Uterus (tissue), 4 donors: ENCODE results near the gene YBEY. TPM values are rescaled to one million over a fixed set of nuclear protein-coding genes. Genes with fewer than 3 reads are reported as not detected.

Experiments used
- DNase-seq, 2 donors: peaks; one replicate each; pipeline ENCODE4 v3.0.0-alpha.2; 2019 to 2020
- H3K27ac ChIP-seq, 2 donors: fragments of 200-600 bp; sonication (generic); 1 replicate in 1 of 2; 2 replicates in 1 of 2; pipeline ENCODE4 v1.5.1; 2016 to 2018
- H3K27me3 ChIP-seq, 2 donors: fragments of 200-600 bp; sonication (generic); one replicate each; pipeline ENCODE4 v1.5.1; 2018 to 2019; ENCODE audit warnings: control low read depth in 1 of 2
- H3K36me3 ChIP-seq, 2 donors: fragments of 200-600 bp; sonication (generic); one replicate each; pipeline ENCODE4 v1.5.1; 2019; ENCODE audit warnings: control low read depth in 1 of 2
- H3K4me1 ChIP-seq, 2 donors: fragments of 200-600 bp; sonication (generic); one replicate each; pipeline ENCODE4 v1.5.1; 2018 to 2019; ENCODE audit warnings: control low read depth in 1 of 2
- H3K4me3 ChIP-seq, 2 donors: fragments of 200-600 bp; sonication (generic); 1 replicate in 1 of 2; 2 replicates in 1 of 2; pipeline ENCODE4 v1.5.1; 2018 to 2019; ENCODE audit warnings: mild to moderate bottlenecking in 1 of 2
- H3K9me3 ChIP-seq, 2 donors: fragments of 200-600 bp; sonication (generic); one replicate each; pipeline ENCODE4 v1.5.1; 2019; ENCODE audit warnings: control low read depth in 1 of 2
- POLR2A ChIP-seq, 2 donors: fragments of 450-650 bp; IDR thresholded peaks; one replicate each; pipeline ENCODE4 v1.6.1; 2016; ENCODE audit warnings: antibody characterized with exemption in 2 of 2, mild to moderate bottlenecking in 1 of 2, moderate library complexity in 1 of 2
- intact Hi-C: fragments of 100-400 bp; cut with DNase I; formaldehyde crosslinking; loops from one replicate; pipeline ENCODE4 v1.15.1; 2023; ENCODE audit warnings: low total_unique reads
- total RNA-seq, 4 donors: library from RNA; depleted of rRNA in 3 of 4; stranded (reverse); fragments of >200 nt in 3 of 4; gene quantifications; one replicate each; pipeline versions ENCODE4 v1.1.0 to v1.2.4, GENCODE V29; 2014 to 2023
- TF ChIP-seq, protein P1 (sequence below), 4 experiments: fragments of 200-600 bp in 2 of 4; fragments of 450-650 bp in 2 of 4; sonication (generic) in 2 of 4; IDR thresholded peaks; one replicate each; pipeline ENCODE4 v1.5.1; 2016 to 2019; ENCODE audit warnings: antibody characterized with exemption in 4 of 4, mild to moderate bottlenecking in 2 of 4, moderate library complexity in 1 of 4
- donor health status: DM: yes; HTN: yes; CAD: no.

The YBEY gene
- total RNA-seq, 4 donors from 2014 or later = 2.9 to 78.6 (median 13.0) TPM

DNA sequence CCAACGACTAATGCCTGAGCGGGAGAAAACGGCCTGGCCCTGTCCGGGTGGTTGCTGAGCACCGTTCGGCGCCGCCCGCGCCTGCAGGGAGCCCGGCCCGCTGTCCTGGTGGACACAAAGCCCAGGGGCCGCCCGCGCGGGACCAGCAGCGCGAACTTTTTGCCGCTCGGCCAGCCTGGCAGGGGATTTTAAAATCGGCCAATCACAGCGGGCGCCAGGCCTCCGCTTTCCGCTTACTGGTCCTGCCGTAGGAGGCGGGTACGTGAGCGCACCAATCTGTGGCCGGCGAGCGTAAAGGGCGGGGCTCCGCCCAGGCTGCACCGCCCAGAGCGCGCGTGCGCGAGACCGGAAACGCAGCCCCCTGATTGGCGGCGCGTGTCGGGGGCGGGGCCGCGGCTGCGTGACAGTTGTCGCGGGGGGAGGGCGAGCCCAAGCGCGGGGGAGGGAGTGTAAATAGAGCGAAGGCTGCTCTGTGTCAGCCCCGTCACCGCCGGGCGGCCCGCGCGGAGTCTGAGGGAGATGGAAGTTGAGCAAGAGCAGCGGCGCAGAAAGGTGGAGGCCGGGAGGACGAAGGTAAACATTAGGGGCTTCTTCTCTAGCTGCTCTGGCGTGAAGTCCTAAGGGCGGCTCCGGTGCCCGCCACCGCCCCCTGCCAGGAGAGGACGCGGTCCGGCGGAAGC lies 37.7 kb downstream of the YBEY start, which contains the start of the genes C21orf58 and PCNT:
Gene C21orf58, minus strand, starts transcription at position 161 of the 680 bp plus-strand sequence. CDS start 1,132 bp downstream, outside the sequence.
Gene PCNT, plus strand, starts transcription at position 447 of the 680 bp plus-strand sequence. Its CDS starts 73 bp downstream, at position 520.
- no peaks in the 10 kb centered on the region for H3K9me3 ChIP-seq
- TF ChIP-seq, protein P1, sequence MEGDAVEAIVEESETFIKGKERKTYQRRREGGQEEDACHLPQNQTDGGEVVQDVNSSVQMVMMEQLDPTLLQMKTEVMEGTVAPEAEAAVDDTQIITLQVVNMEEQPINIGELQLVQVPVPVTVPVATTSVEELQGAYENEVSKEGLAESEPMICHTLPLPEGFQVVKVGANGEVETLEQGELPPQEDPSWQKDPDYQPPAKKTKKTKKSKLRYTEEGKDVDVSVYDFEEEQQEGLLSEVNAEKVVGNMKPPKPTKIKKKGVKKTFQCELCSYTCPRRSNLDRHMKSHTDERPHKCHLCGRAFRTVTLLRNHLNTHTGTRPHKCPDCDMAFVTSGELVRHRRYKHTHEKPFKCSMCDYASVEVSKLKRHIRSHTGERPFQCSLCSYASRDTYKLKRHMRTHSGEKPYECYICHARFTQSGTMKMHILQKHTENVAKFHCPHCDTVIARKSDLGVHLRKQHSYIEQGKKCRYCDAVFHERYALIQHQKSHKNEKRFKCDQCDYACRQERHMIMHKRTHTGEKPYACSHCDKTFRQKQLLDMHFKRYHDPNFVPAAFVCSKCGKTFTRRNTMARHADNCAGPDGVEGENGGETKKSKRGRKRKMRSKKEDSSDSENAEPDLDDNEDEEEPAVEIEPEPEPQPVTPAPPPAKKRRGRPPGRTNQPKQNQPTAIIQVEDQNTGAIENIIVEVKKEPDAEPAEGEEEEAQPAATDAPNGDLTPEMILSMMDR (IDR thresholded peaks at IDR 0.05) = no peak
- no peak for TF ChIP-seq POLR2A (IDR thresholded peaks at IDR 0.05)
- H3K36me3 ChIP-seq = no peaks in the 10 kb centered on the region
- H3K27me3 ChIP-seq = no peaks in the 10 kb centered on the region
- peak within 1 kb of the TSS; percentile 97 to 99 for H3K27ac ChIP-seq
- intact Hi-C loops = no loop called here
- peak; percentile 96 to 98 for DNase-seq
- H3K4me3 ChIP-seq = peak within 1 kb of the TSS; percentile 84 to 97
- peaks cover 0 to 9% of the 10 kb centered on the region in 2 donors for H3K4me1 ChIP-seq

DNA sequence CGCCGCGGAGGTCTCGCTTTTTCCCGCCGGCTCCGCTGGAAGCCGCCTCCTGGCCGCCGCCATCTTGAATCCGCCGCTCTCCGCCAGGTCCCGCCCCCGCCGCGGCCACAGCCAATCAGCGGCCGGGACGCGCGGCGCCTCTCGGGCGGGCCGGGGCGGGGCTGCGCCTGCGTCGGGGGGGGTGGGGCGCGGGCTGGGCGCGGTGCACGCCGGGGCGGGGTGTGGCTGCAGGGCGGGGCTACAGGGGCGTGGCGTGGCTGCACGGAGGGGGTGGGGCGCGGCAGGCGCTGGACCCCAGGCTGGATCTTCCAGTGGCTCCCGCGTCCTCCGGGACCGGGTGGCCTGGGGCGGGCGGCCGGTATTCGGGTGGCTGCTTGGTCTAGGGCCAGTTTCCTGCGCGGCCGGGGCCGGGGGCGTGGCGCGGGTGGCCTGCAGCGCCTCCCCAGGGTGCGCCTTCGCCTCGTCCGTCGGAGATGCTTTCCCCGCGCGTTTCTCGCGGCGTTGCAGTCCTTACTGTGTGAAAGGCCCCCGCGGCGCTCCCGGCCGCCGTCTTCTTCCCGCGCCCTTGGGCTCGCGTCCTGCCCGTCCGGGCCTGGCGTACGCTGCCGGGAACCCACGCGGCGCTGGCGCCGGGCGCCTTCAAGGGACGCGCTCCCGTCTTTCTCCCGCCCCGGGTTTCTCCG lies 38.4 kb downstream of the YBEY start:
- intact Hi-C loops = no loop called here
- Histone ChIP-seq H3K27ac (peak overlapping the region; percentile 97 to 99), H3K9me3 (no peaks in the 10 kb centered on the region), H3K27me3 (no peaks in the 10 kb centered on the region), H3K36me3 (no peaks in the 10 kb centered on the region), H3K4me3 (peak overlapping the region; percentile 84 to 97), H3K4me1 (peaks cover 0 to 9% of the 10 kb centered on the region in 2 donors)
- DNase-seq = peak; percentile 83 to 84
- TF ChIP-seq, protein P1 (IDR thresholded peaks at IDR 0.05) = peak in 3 of 4 experiments; percentile 27 to 40 (median 27)
- peak in 1 of 2 donors; percentile 63 for TF ChIP-seq POLR2A (IDR thresholded peaks at IDR 0.05)

DNA sequence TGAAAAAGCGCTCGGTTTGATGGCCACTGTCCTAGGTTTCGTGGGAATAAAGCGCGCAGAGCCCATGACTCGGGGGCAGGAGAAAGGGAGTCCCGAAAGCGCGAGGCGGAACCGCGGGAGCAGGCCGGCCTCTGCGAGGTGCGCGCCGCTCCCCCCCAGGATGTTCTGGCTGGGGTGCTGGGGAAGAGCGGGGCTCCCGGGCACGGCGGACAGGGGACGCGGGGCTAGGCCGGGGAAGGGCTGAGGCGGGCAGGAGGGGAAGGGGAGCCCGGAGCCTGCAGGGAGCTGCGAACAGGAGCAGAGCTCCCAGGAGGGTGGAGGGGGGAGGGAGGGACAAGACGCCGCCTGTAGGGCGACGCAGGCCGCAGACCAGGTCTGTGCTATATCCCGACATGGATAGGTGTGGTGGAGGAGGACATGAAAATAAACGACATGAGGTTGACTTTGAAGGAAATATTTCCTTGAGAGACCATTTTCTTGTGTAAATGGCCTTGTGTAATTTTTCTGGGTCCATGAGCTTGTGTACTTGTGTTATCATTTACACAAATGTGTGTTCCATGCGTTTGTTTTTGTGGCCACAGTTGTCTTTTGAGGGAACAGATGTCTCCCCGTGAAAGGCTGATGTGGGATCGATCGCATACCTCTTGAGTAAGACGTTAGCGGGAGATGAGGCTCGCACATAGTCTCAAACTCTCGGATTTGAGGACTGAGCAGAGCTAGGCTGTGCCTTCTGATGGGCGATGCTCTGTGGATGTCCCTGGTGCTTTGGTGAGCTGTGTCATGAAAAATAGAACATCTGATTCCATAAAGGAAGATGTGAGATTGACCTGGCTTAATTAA lies 39.2 kb downstream of the YBEY start:
- peak; percentile 28 to 48 for DNase-seq
- intact Hi-C loops = no loop called here
- no peaks in the 10 kb centered on the region for H3K36me3 ChIP-seq
- H3K4me3 ChIP-seq = peak overlapping the region; percentile 84 to 97
- no peaks in the 10 kb centered on the region for H3K9me3 ChIP-seq
- H3K27ac ChIP-seq = peak overlapping the region; percentile 85 to 99
- H3K27me3 ChIP-seq = no peaks in the 10 kb centered on the region
- peaks cover 0 to 9% of the 10 kb centered on the region in 2 donors for H3K4me1 ChIP-seq
- no peak for TF ChIP-seq POLR2A (IDR thresholded peaks at IDR 0.05)
- TF ChIP-seq, protein P1 (IDR thresholded peaks at IDR 0.05) = peak in 1 of 4 experiments; percentile 16

DNA sequence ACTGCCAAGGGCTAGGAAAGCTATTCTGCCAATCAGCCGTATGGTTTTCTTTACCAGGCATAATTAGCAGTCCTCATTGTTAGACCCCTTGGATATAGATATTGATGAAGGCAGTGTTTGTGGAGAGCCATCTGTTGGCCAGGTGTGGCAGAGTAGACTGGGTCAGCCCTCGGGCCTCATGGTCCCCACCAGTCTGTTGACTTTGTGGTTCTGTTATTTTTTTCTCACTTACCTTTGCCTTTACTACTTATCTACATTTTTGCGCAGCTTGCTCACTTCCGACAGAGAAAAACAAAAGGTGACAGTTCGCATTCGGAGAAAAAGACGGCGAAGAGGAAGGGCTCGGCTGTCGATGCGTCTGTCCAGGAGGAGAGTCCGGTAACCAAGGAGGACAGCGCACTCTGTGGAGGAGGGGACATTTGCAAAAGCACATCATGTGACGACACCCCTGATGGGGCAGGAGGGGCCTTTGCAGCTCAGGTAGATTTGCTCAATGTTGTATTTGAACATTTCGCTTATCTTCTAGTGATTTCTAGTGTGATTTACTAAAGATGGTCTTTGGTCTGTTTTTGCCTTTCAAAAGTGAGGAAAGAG lies 40.1 kb downstream of the YBEY start:
- Histone ChIP-seq H3K9me3 (no peaks in the 10 kb centered on the region), H3K27ac (no peak overlapping the region), H3K27me3 (no peaks in the 10 kb centered on the region), H3K36me3 (no peaks in the 10 kb centered on the region), H3K4me3 (no peak overlapping the region), H3K4me1 (peaks cover 0 to 9% of the 10 kb centered on the region in 2 donors)
- DNase-seq = no peak
- intact Hi-C loops = no loop called here
- TF ChIP-seq, protein P1 (IDR thresholded peaks at IDR 0.05) = no peak
- no peak for TF ChIP-seq POLR2A (IDR thresholded peaks at IDR 0.05)
